HG02973 (cell line): ENCODE data around the gene MLXIP.

ENCODE experiments used
- ATAC-seq: cut with Tn5 transposase; IDR thresholded peaks from one replicate; pipeline ENCODE4 v1.9.1; 2021; ENCODE audit warnings: moderate library complexity; ENCODE audit not compliant: unreplicated experiment

The MLXIP gene

GRCh38 chr12:122142857-122143256 is 64.3 kb downstream of the MLXIP start:
- ATAC-seq: no peak

- no peak for ATAC-seq
Measured at GRCh38 chr12:122144885-122145284, 66.3 kb downstream of the MLXIP start.

GRCh38 chr12:122145505-122146330 is 67.2 kb downstream of the MLXIP start:
- ATAC-seq: no peak

GRCh38 chr12:122147514-122148290 is 69.1 kb downstream of the MLXIP start:
- no peak for ATAC-seq

- ATAC-seq: no peak
Measured at GRCh38 chr12:122148657-122149056, 70.1 kb downstream of the MLXIP start.

GRCh38 chr12:122150127-122150681 is 71.6 kb downstream of the MLXIP start:
- ATAC-seq: no peak

GRCh38 chr12:122152754-122153153 is 74.2 kb downstream of the MLXIP start:
- ATAC-seq: no peak

GRCh38 chr12:122155705-122156104 is 77.1 kb downstream of the MLXIP start:
- ATAC-seq: no peak

- no peak for ATAC-seq
Measured at GRCh38 chr12:122158700-122159285, 80.2 kb downstream of the MLXIP start.

- no peak for ATAC-seq
Measured at GRCh38 chr12:122159882-122160281, 81.3 kb downstream of the MLXIP start.

- no peak for ATAC-seq
Measured at GRCh38 chr12:122160761-122161160, 82.2 kb downstream of the MLXIP start.

GRCh38 chr12:122161682-122162081 is 83.1 kb downstream of the MLXIP start:
- no peak for ATAC-seq

GRCh38 chr12:122162976-122163375 is 84.4 kb downstream of the MLXIP start:
- no peak for ATAC-seq

GRCh38 chr12:122166422-122167349 is 88.1 kb downstream of the MLXIP start:
- ATAC-seq: no peak

GRCh38 chr12:122167356-122167925 is 88.9 kb downstream of the MLXIP start:
- no peak for ATAC-seq

GRCh38 chr12:122168492-122168891 is 89.9 kb downstream of the MLXIP start:
- no peak for ATAC-seq

GRCh38 chr12:122171399-122171798 is 92.8 kb downstream of the MLXIP start:
- ATAC-seq: no peak

- ATAC-seq: no peak
Measured at GRCh38 chr12:122172262-122172939, 93.8 kb downstream of the MLXIP start.

- no peak for ATAC-seq
Measured at GRCh38 chr12:122174155-122174845, 95.7 kb downstream of the MLXIP start, which contains the start of gene IL31. IL31 (minus strand) TSS chr12:122174221; CDS start chr12:122174172, 49 bp downstream.
